HCT116 (cell line): Measurements from ENCODE around the gene ACO2. TPM values are rescaled to one million over a fixed set of nuclear protein-coding genes. Genes with fewer than 3 reads are reported as not detected.

ENCODE experiments used
- ATAC-seq: fragments of 200-7000 bp; cut with Tn5 transposase; 2 replicates; pipeline ENCODE4 v1.9.1; 2020; ENCODE audit warnings: mild to moderate bottlenecking, moderate library complexity
- BruUV-seq: library from RNA; stranded (reverse); fragments of 400-500 nt; replicated peaks from 2 replicates; lab custom pipeline; 2021; lab: Mats Ljungman, UMichigan
- CTCF ChIA-PET: fragments of 300-600 bp; sonication (Branson Sonifier 250); formaldehyde crosslinking; loops from one replicate; lab custom pipeline; 2021; ENCODE audit warnings: antibody characterized with exemption; lab: Charles Lee
- POLR2A ChIA-PET: fragments of 300-600, 350-600 bp; sonication (Branson Sonifier 250); formaldehyde crosslinking; loops from one replicate; lab custom pipeline; 2021; ENCODE audit warnings: antibody characterized with exemption; lab: Charles Lee
- RAD21 ChIA-PET, 2 experiments: fragments of 300-600 bp; sonication (Branson Sonifier 250); formaldehyde crosslinking; loops; one replicate each; lab custom pipeline; 2023; ENCODE audit warnings: low total read pairs in 2 of 2; ENCODE audit not compliant: uncharacterized antibody in 2 of 2, unreplicated experiment in 2 of 2, low non-redundant PET in 1 of 2; lab: Charles Lee
- DNase-seq: peaks from one replicate; pipeline ENCODE4 v3.0.0-alpha.2; 2010; ENCODE audit warnings: low read depth, low spot score
- H2AFZ ChIP-seq: fragments of 200-600 bp; shearing (Covaris generic), sonication (generic); 2 replicates; pipeline ENCODE4 v1.6.1; 2017; ENCODE audit warnings: low read depth, mixed run types, mixed read lengths, antibody characterized with exemption, low read length; ENCODE audit not compliant: poor library complexity, severe bottlenecking
- H3K27ac ChIP-seq: 2 replicates; pipeline ENCODE4 v1.5.1; 2012; ENCODE audit warnings: low read depth, low read length
- H3K27me3 ChIP-seq: fragments of 200-600 bp; sonication (generic); 2 replicates; pipeline ENCODE4 v1.6.1; 2016; ENCODE audit warnings: mixed run types, low read length, mixed read lengths; ENCODE audit not compliant: insufficient read depth
- H3K36me3 ChIP-seq, 2 experiments: fragments of 200-500 bp in 1 of 2; fragments of 200-600 bp in 1 of 2; sonication (Bioruptor generic) in 1 of 2; sonication (generic) in 1 of 2; 2 replicates each; pipeline versions ENCODE4 v1.5.1 to v1.6.1; 2014 to 2016; ENCODE audit warnings: low read length in 2 of 2, inconsistent platforms in 1 of 2, mixed read lengths in 1 of 2, mixed run types in 1 of 2; ENCODE audit not compliant: insufficient read depth in 2 of 2, control insufficient read depth in 1 of 2
- H3K4me1 ChIP-seq, 2 experiments: fragments of 200-600 bp in 1 of 2; sonication (generic) in 1 of 2; 2 replicates each; pipeline versions ENCODE4 v1.5.1 to v1.6.1; 2012 to 2017; ENCODE audit warnings: low read length in 2 of 2, inconsistent platforms in 1 of 2, mild to moderate bottlenecking in 1 of 2, mixed read lengths in 1 of 2, mixed run types in 1 of 2, moderate library complexity in 1 of 2; ENCODE audit not compliant: insufficient read depth in 2 of 2, control insufficient read depth in 1 of 2
- H3K4me2 ChIP-seq: fragments of 200-600 bp; sonication (generic); 2 replicates; pipeline ENCODE4 v1.6.1; 2017; ENCODE audit warnings: mixed run types, low read length, mixed read lengths
- H3K4me3 ChIP-seq, 2 experiments: fragments of 200-600 bp in 1 of 2; sonication (generic) in 1 of 2; replicated peaks in 1 of 2; 2 replicates each; pipeline ENCODE4 v1.5.1; 2011 to 2016; ENCODE audit warnings: low read length in 2 of 2, control low read depth in 1 of 2, low read depth in 1 of 2, mild to moderate bottlenecking in 1 of 2, mixed read lengths in 1 of 2, mixed run types in 1 of 2
- H3K79me2 ChIP-seq: fragments of 200-600 bp; sonication (generic); 2 replicates; pipeline ENCODE4 v1.6.1; 2017; ENCODE audit warnings: mild to moderate bottlenecking, mixed run types, low read length, moderate library complexity, mixed read lengths; ENCODE audit not compliant: insufficient read depth
- H3K9ac ChIP-seq: fragments of 200-600 bp; sonication (generic); 2 replicates; pipeline ENCODE4 v1.6.1; 2016; ENCODE audit warnings: low read length, mixed read lengths
- H3K9me2 ChIP-seq: fragments of 200-600 bp; sonication (generic), shearing (Covaris generic); 2 replicates; pipeline ENCODE4 v1.6.1; 2017; ENCODE audit warnings: mixed run types, mild to moderate bottlenecking, moderate library complexity; ENCODE audit not compliant: insufficient read depth
- H3K9me3 ChIP-seq, 2 experiments: fragments of 200-500 bp in 1 of 2; fragments of 200-600 bp in 1 of 2; sonication (Bioruptor generic) in 1 of 2; sonication (generic) in 1 of 2; 2 replicates each; pipeline ENCODE4 v1.6.1; 2014 to 2017; ENCODE audit warnings: low read length in 2 of 2, mixed read lengths in 2 of 2, inconsistent platforms in 1 of 2, low read depth in 1 of 2, mild to moderate bottlenecking in 1 of 2, mixed run types in 1 of 2, moderate library complexity in 1 of 2; ENCODE audit not compliant: control insufficient read depth in 1 of 2, insufficient read depth in 1 of 2
- H4K20me1 ChIP-seq: fragments of 200-600 bp; sonication (generic), shearing (Covaris generic); 2 replicates; pipeline ENCODE4 v1.6.1; 2017; ENCODE audit warnings: mixed run types, mild to moderate bottlenecking, moderate library complexity; ENCODE audit not compliant: insufficient read depth
- CBX3 ChIP-seq: IDR thresholded peaks from 2 replicates; pipeline ENCODE4 v1.6.1; 2012; ENCODE audit warnings: low read depth
- CTCF ChIP-seq, 3 experiments: fragments of 200-600 bp in 1 of 3; sonication (generic) in 1 of 3; IDR thresholded peaks in 2 of 3; conservative IDR thresholded peaks in 1 of 3; 2 replicates each; pipeline ENCODE4 v1.5.1; 2012 to 2017; ENCODE audit warnings: low read depth in 2 of 3, low read length in 2 of 3, antibody characterized with exemption in 1 of 3, borderline replicate concordance in 1 of 3, control low read depth in 1 of 3, mild to moderate bottlenecking in 1 of 3, mixed read lengths in 1 of 3, mixed run types in 1 of 3, moderate library complexity in 1 of 3; ENCODE audit not compliant: insufficient read depth in 1 of 3
- EZH2phosphoT487 ChIP-seq: fragments of 200-600 bp; IDR thresholded peaks from 2 replicates; pipeline ENCODE4 v1.6.1; 2018; ENCODE audit warnings: antibody characterized with exemption, borderline replicate concordance
- REST ChIP-seq: IDR thresholded peaks from 2 replicates; pipeline ENCODE4 v1.6.1; 2012; ENCODE audit warnings: low read depth
- SIN3A ChIP-seq: IDR thresholded peaks from 2 replicates; pipeline ENCODE4 v1.6.1; 2012; ENCODE audit warnings: low read depth
- SP1 ChIP-seq: IDR thresholded peaks from 2 replicates; pipeline ENCODE4 v1.6.1; 2012; ENCODE audit warnings: low read depth
- intact Hi-C: fragments of 100-400 bp; cut with micrococcal nuclease; formaldehyde crosslinking; loops from 2 replicates; pipeline ENCODE4 v1.10.0; 2022
- total RNA-seq: library from RNA; stranded (reverse); gene quantifications from one replicate; pipeline ENCODE4 v1.2.1, GENCODE V29; 2021; ENCODE audit not compliant: unreplicated experiment

Gene ACO2
- total RNA-seq, 1 experiment from 2014 or later = 108 TPM

GRCh38 chr22:41442240-41442792, 26.6 kb upstream of the ACO2 start:
- Histone ChIP-seq H3K4me2 (no peak overlapping the region), H3K9me2 (no peaks in the 10 kb centered on the region), H3K36me3 (peaks cover 10 to 14% of the 10 kb centered on the region in 2 experiments; a peak in 3 of 4 replicates), H3K27ac (no peak overlapping the region), H3K27me3 (no peaks in the 10 kb centered on the region), H4K20me1 (no peaks in the 10 kb centered on the region), H2AFZ (no peak overlapping the region), H3K9me3 (no peaks in the 10 kb centered on the region), H3K9ac (no peak overlapping the region), H3K79me2 (peaks cover 86% of the 10 kb centered on the region), H3K4me3 (no peak overlapping the region), H3K4me1 (peaks cover 3 to 20% of the 10 kb centered on the region in 2 experiments; a peak in 2 of 4 replicates)
- ChIA-PET RAD21 (no interaction called here), CTCF (no interaction called here), POLR2A (no interaction called here)
- intact Hi-C loops = loop anchor here (10.0 kb wide), 1 partner anchor 348 kb away; the partner anchor contains the start of gene EP300
- ATAC-seq (no peak), DNase-seq (no peak)
- TF ChIP-seq EZH2phosphoT487 (no peak), SP1 (no peak), REST (no peak), SIN3A (no peak), CTCF (IDR thresholded peaks at IDR 0.05 in 2 of 3, conservative IDR thresholded peaks at IDR 0.05 in 1 of 3; ENCODE audit: borderline replicate concordance in 1 of 3, insufficient read depth in 1 of 3, low read depth in 2 of 3, low read length in 2 of 3) (no peak), CBX3 (no peak)
- no TSS peak for BruUV-seq
